ENCODE data around the gene CENPX. TPM values are rescaled to one million over a fixed set of nuclear protein-coding genes. Genes with fewer than 3 reads are reported as not detected.

Gene CENPX
- total and polyA plus RNA-seq, 8 donors: 42.9 to 77.7 (median 49.8) TPM

- DNase-seq: peak in 1 of 4 donors; percentile 60
- TF ChIP-seq, protein P1, sequence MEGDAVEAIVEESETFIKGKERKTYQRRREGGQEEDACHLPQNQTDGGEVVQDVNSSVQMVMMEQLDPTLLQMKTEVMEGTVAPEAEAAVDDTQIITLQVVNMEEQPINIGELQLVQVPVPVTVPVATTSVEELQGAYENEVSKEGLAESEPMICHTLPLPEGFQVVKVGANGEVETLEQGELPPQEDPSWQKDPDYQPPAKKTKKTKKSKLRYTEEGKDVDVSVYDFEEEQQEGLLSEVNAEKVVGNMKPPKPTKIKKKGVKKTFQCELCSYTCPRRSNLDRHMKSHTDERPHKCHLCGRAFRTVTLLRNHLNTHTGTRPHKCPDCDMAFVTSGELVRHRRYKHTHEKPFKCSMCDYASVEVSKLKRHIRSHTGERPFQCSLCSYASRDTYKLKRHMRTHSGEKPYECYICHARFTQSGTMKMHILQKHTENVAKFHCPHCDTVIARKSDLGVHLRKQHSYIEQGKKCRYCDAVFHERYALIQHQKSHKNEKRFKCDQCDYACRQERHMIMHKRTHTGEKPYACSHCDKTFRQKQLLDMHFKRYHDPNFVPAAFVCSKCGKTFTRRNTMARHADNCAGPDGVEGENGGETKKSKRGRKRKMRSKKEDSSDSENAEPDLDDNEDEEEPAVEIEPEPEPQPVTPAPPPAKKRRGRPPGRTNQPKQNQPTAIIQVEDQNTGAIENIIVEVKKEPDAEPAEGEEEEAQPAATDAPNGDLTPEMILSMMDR (IDR thresholded peaks at IDR 0.05): no peak
- H3K36me3 ChIP-seq: peaks cover 0 to 57% of the 10 kb centered on the region in 2 donors
Observed at GRCh38 chr17:82050152-82050760, 27.6 kb upstream of the CENPX start.

DNA sequence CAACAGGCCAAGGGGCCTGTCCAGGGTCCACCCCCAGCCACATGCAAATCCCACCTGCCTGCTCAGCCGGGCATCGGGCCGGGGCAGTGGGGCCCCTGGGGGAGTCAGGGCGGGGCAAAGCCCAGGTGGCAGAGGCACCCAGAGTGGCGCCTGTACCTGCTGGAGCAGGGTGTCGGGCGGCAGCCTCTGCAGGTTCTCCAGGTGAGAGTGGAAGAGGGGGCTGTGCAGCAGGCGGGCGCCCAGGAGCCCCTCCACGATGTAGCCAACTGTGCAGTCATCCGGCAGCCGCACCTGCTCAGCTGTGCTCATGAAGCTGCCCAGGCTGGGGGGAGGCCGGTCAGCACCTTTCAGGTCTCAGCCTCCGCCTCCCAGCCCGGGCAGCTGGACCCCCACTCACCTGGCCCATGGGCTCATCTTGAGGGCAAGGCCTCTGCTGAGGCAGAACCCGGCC lies 26.9 kb upstream of the CENPX start:
- DNase-seq: peak in 1 of 4 donors; percentile 62
- peaks cover 0 to 50% of the 10 kb centered on the region in 2 donors for H3K36me3 ChIP-seq
- no peaks in the 10 kb centered on the region for H3K9me3 ChIP-seq
- intact Hi-C loops (cut with DNase I): no loop called here
- H3K4me1 ChIP-seq: peaks cover 17 to 41% of the 10 kb centered on the region in 2 donors
- ATAC-seq: no peak
- H3K27me3 ChIP-seq: no peaks in the 10 kb centered on the region
- TF ChIP-seq, protein P1 (IDR thresholded peaks at IDR 0.05): no peak
- H3K4me3 ChIP-seq: no peak overlapping the region
- H3K27ac ChIP-seq: no peak overlapping the region

More at GRCh38 chr17:82050152-82050760, 27.6 kb upstream of the CENPX start:
- Histone ChIP-seq H3K27ac (no peak overlapping the region), H3K4me3 (peak overlapping the region; percentile 75 to 79), H3K4me1 (peaks cover 17 to 41% of the 10 kb centered on the region in 2 donors), H3K27me3 (no peaks in the 10 kb centered on the region), H3K9me3 (no peaks in the 10 kb centered on the region)
- no peak for ATAC-seq
- intact Hi-C loops (cut with DNase I): no loop called here

- no peak for DNase-seq
- Histone ChIP-seq H3K4me3 (no peak overlapping the region), H3K4me1 (peaks cover 17 to 41% of the 10 kb centered on the region in 2 donors), H3K9me3 (no peaks in the 10 kb centered on the region), H3K36me3 (peaks cover 0 to 46% of the 10 kb centered on the region in 2 donors), H3K27me3 (no peaks in the 10 kb centered on the region), H3K27ac (no peak overlapping the region)
- intact Hi-C loops (cut with DNase I): no loop called here
- ATAC-seq: no peak
- TF ChIP-seq, protein P1 (IDR thresholded peaks at IDR 0.05): no peak
Observed at GRCh38 chr17:82049106-82049505, 26.4 kb upstream of the CENPX start.

GRCh38 chr17:82048571-82048971 lies 25.9 kb upstream of the CENPX start:
- ATAC-seq (no peak), DNase-seq (peak in 1 of 4 donors; percentile 71)
- no peaks in the 10 kb centered on the region for H3K9me3 ChIP-seq
- H3K4me3 ChIP-seq: no peak overlapping the region
- no peak overlapping the region for H3K27ac ChIP-seq
- H3K4me1 ChIP-seq: peaks cover 17 to 36% of the 10 kb centered on the region in 2 donors
- TF ChIP-seq, protein P1 (IDR thresholded peaks at IDR 0.05): no peak
- H3K36me3 ChIP-seq: peaks cover 0 to 40% of the 10 kb centered on the region in 2 donors
- H3K27me3 ChIP-seq: no peaks in the 10 kb centered on the region
- intact Hi-C loops (cut with DNase I): no loop called here

DNA sequence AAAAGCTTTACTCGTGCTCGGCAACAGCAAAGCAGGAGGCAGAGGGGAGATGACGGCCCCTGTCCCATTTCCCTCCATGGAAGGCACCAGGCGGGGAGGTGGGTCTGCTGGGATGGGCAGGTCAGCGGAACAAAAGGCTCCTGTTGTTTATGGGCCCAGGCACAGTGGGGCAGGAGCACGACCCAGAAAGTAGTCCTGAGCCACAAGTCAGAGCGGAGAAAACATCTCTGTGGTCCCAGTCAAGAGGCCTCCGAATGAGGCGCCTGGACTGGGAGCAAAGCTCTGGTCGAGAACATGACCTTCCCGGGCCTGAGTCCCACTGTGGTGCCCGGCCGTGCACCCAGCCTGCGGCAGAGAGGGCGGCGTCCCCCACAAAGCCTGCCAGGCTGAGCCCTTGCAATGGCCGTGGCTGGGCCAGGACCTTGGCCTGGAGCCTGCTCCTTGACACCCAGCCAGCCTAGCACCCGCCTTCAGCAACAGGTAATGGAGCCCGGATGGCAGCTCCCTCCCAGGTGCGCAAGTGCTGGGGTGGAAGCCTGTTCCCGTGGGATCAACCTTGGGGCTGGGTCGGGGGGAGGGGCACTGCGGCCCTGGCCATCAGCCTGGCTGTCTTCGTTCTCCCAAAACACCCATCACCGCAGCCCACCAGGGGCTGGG lies 25.4 kb upstream of the CENPX start:
- intact Hi-C loops (cut with DNase I): no loop called here
- Histone ChIP-seq H3K27me3 (no peaks in the 10 kb centered on the region), H3K9me3 (no peaks in the 10 kb centered on the region), H3K27ac (no peak overlapping the region), H3K4me1 (peaks cover 15 to 30% of the 10 kb centered on the region in 2 donors), H3K36me3 (peaks cover 0 to 35% of the 10 kb centered on the region in 2 donors), H3K4me3 (no peak overlapping the region)
- peak in 1 of 4 donors; percentile 65 for DNase-seq
- TF ChIP-seq, protein P1 (IDR thresholded peaks at IDR 0.05): no peak
- ATAC-seq: no peak

Measured in left lung (tissue), 10 donors.